ENCODE measurements around the gene TMEM223. TPM values are rescaled to one million over a fixed set of nuclear protein-coding genes. Genes with fewer than 3 reads are reported as not detected.
"Not testable (repeated sequence)": the region's sequence is repeated elsewhere in the genome, so short reads cannot be mapped to it uniquely, and the experiment has no call there.

Gene TMEM223
- total RNA-seq, 4 donors from 2014 or later: 10.1 to 42.1 (median 29.6) TPM

DNA sequence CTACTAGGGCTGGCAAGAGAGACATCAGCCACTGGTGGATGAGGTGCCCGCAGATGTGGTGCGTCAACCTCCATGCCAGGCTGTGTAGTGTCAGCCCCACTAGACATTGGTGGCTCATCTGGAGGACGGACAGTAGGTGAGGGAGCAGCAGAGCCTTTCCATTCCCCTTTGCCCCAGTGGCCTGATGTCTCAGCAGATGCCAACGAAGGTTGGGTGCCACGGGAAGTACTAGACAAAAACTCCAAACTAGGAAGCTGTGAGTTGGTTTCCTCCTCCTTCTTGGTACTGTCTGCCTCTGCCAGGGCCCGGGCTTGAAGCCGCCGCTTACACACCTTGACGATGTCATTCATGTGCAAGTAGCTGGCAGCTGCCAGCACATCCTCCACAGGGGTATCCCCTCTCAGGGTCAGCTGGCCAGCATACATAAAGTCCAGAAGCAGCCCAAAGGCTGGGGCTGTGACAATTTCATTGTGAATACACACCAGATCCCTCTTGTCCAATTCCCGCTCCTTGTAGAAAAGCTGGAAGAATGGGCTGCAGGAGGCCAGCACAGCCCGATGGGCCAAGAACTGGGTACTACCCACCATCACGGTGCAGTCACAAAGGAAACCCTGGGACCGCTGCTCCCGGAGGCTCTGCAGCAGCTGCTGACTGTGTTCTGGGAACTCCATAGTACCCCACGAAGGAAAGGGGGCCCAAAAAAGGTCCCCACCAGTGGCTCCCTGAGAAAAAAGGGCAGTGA lies 38.6 kb downstream of the TMEM223 start:
- DNase-seq: no peak
- 65 to 80% methylated on average over 4 to 15 of the region's 15 CpGs for WGBS, 2 donors (ENCODE audit: low coverage in 1 of 2)
- in situ Hi-C loops (cut with MboI; ENCODE audit: low pct_ligation_motif_present in 1 of 4, low pct_unique_long_range_greater_than_20kb in 1 of 4, low sequenced_read_pairs in 3 of 4) (no loop called here), intact Hi-C loops (cut with DNase I; ENCODE audit: low total_unique reads) (no loop called here)
- Histone ChIP-seq H3K36me3 (peaks cover 0 to 4% (median 0%) of the 10 kb centered on the region in 4 donors), H3K9me3 (no peaks in the 10 kb centered on the region), H3K27ac (peak overlapping the region; percentile 83 to 95 (median 90)), H3K27me3 (no peaks in the 10 kb centered on the region), H3K4me3 (peak overlapping the region; percentile 58 to 71 (median 62)), H3K4me1 (peaks cover 0 to 35% (median 15%) of the 10 kb centered on the region in 4 donors)
- TF ChIP-seq, protein P1, sequence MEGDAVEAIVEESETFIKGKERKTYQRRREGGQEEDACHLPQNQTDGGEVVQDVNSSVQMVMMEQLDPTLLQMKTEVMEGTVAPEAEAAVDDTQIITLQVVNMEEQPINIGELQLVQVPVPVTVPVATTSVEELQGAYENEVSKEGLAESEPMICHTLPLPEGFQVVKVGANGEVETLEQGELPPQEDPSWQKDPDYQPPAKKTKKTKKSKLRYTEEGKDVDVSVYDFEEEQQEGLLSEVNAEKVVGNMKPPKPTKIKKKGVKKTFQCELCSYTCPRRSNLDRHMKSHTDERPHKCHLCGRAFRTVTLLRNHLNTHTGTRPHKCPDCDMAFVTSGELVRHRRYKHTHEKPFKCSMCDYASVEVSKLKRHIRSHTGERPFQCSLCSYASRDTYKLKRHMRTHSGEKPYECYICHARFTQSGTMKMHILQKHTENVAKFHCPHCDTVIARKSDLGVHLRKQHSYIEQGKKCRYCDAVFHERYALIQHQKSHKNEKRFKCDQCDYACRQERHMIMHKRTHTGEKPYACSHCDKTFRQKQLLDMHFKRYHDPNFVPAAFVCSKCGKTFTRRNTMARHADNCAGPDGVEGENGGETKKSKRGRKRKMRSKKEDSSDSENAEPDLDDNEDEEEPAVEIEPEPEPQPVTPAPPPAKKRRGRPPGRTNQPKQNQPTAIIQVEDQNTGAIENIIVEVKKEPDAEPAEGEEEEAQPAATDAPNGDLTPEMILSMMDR (IDR thresholded peaks at IDR 0.05): no peak
- TF ChIP-seq EP300 (IDR thresholded peaks at IDR 0.05; ENCODE audit: low read depth) (no peak), POLR2A (IDR thresholded peaks at IDR 0.05) (no peak), POLR2AphosphoS5 (IDR thresholded peaks at IDR 0.05) (no peak)

DNA sequence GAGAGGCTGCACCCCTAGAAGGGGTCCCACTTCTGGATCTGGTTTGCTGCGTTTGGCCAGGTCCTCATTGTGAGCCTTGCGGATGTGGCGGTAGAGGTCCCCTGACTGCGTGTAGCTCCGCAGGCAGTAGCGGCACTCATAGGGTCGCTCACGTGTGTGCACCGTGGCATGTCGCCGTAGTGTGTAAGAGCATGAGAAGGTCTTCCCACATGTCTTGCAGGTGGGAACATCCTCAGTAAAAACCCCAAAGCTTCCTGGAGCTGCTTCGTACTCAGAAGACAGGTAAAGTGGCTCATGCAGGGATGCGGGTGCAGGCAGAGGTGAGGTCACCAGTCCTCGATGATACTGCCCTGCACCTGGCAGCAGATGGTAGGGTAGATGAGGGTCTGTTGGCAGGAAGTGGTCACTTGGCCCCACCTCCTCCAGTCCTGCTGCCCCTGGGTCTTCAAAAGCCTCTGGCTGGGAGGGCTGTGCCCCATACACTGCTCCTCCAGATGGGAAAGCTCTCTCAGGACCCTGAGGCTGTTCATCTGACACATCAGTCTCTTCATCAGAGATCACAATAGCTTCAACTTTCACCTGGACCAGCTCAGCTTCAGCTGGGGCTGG lies 39.5 kb downstream of the TMEM223 start:
- H3K4me1 ChIP-seq: peaks cover 0 to 35% (median 15%) of the 10 kb centered on the region in 4 donors
- WGBS, 2 donors (ENCODE audit: low coverage in 1 of 2): 98% methylated on average over 14 of the region's 14 CpGs; no CpG with 5 or more reads in 1 of the 2 donors
- TF ChIP-seq POLR2AphosphoS5 (IDR thresholded peaks at IDR 0.05) (no peak), EP300 (IDR thresholded peaks at IDR 0.05; ENCODE audit: low read depth) (no peak), POLR2A (IDR thresholded peaks at IDR 0.05) (no peak)
- TF ChIP-seq, protein P1 (IDR thresholded peaks at IDR 0.05): no peak
- H3K27ac ChIP-seq: peak overlapping the region in 1 of 4 donors; percentile 86
- no peak for DNase-seq
- no peak overlapping the region for H3K4me3 ChIP-seq
- peaks cover 0 to 4% (median 0%) of the 10 kb centered on the region in 4 donors for H3K36me3 ChIP-seq
- intact Hi-C loops (cut with DNase I; ENCODE audit: low total_unique reads) (no loop called here), in situ Hi-C loops (cut with MboI; ENCODE audit: low pct_ligation_motif_present in 1 of 4, low pct_unique_long_range_greater_than_20kb in 1 of 4, low sequenced_read_pairs in 3 of 4) (no loop called here)
- no peaks in the 10 kb centered on the region for H3K27me3 ChIP-seq
- H3K9me3 ChIP-seq: no peaks in the 10 kb centered on the region

DNA sequence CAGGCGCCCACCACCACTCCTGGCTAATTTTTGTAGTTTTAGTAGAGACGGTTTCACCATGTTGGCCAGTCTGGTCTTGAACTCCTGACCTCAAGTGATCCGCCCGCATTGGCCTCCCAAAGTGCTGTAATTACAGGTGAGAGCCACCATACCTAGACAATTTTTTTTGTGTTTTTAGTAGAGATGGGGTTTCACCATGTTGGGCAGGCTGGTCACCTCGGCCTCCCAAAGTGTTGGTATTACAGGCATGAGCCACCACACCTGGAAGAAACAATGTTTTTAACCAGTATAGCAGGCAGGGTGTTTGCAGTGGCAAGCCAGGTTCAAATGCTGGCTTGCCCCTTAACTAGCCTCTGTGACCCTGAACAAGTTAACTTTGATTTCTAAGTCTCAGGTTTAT lies 41.9 kb downstream of the TMEM223 start:
- H3K4me3 ChIP-seq; H3K27me3 ChIP-seq; intact Hi-C loops (cut with DNase I; ENCODE audit: low total_unique reads); in situ Hi-C loops (cut with MboI; ENCODE audit: low pct_ligation_motif_present in 1 of 4, low pct_unique_long_range_greater_than_20kb in 1 of 4, low sequenced_read_pairs in 3 of 4); H3K9me3 ChIP-seq; H3K27ac ChIP-seq; H3K36me3 ChIP-seq; DNase-seq: not testable (repeated sequence)
- H3K4me1 ChIP-seq: peaks cover 0 to 35% (median 15%) of the 10 kb centered on the region in 4 donors
- WGBS, 2 donors (ENCODE audit: low coverage in 1 of 2): 93 to 97% methylated on average over 4 to 5 of the region's 5 CpGs

DNA sequence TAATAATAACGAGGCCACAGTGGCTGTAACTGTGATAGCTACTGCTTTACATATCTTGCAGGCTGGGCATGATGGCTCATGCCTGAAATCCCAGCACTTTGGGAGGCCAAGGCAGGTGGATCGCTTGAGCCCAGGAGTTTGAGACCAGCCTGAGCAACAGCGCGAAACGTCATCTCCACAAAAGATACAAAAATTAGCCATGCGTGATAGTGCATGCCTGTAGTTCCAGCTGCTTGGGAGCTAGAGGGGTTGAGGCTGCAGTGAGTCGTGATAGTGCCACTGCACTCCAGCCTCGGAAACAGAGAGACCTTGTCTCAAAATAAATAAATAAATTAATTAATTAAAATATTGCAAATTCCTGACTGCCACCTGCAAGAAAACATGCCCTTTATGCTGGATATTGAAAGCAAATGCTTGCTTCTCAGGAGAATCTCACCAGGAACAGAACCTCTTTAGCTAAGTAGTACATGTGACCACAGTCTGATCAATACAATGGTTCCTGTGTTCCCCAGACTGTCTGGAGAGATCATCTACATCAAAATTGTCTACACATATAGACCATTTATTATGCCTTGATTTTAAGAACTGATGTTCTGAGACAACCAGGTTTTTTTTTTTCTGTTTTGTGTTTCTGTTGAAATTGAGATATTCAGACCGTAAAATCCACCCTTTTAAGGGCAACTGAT lies 44.2 kb downstream of the TMEM223 start:
- intact Hi-C loops (cut with DNase I; ENCODE audit: low total_unique reads) (no loop called here), in situ Hi-C loops (cut with MboI; ENCODE audit: low pct_ligation_motif_present in 1 of 4, low pct_unique_long_range_greater_than_20kb in 1 of 4, low sequenced_read_pairs in 3 of 4) (no loop called here)
- peaks cover 0 to 20% (median 2%) of the 10 kb centered on the region in 4 donors for H3K4me1 ChIP-seq
- no peak overlapping the region for H3K4me3 ChIP-seq
- H3K27me3 ChIP-seq: no peaks in the 10 kb centered on the region
- 78 to 83% methylated on average over 4 to 9 of the region's 9 CpGs for WGBS, 2 donors (ENCODE audit: low coverage in 1 of 2)
- H3K27ac ChIP-seq: no peak overlapping the region
- no peak for TF ChIP-seq POLR2AphosphoS5 (IDR thresholded peaks at IDR 0.05)
- no peak for TF ChIP-seq EP300 (IDR thresholded peaks at IDR 0.05; ENCODE audit: low read depth)
- TF ChIP-seq, protein P1 (IDR thresholded peaks at IDR 0.05): no peak
- TF ChIP-seq POLR2A (IDR thresholded peaks at IDR 0.05): no peak
- no peaks in the 10 kb centered on the region for H3K9me3 ChIP-seq
- no peak for DNase-seq
- H3K36me3 ChIP-seq: peaks cover 0 to 4% (median 0%) of the 10 kb centered on the region in 4 donors

Small RNAs within 50 kb of the gene (small RNA-seq; reads per million reads assigned to genes)
- gene MIR6514 (0.12 to 0.42 (median 0.23) reads per million in 4 donors), gene RNU6-118P (0 reads per million in 4 donors)

Other genes with a start within 250 kb of the TMEM223 start
- gene AHNAK, start 245.2 kb downstream of the TMEM223 start, total RNA-seq: 1,000 to 10,000 TPM in 1 of 4 donors, 100 to 1,000 TPM in 3; 561 to 1,032 (median 742) TPM
- gene EEF1G, start 218.1 kb downstream of the TMEM223 start, total RNA-seq: 1,000 to 10,000 TPM in 3 of 4 donors, 100 to 1,000 TPM in 1; 337 to 1,276 (median 1,207) TPM
- gene TUT1, start 200.5 kb downstream of the TMEM223 start, total RNA-seq: 10 to 100 TPM in 2 of 4 donors, 1 to 10 TPM in 2; 6.0 to 12.4 (median 9.8) TPM
- 10 to 100 TPM; 42.0 to 80.1 (median 62.1) TPM for gene MTA2, start 190.1 kb downstream of the TMEM223 start, total RNA-seq
- gene EML3, start 179.2 kb downstream of the TMEM223 start, total RNA-seq: 10 to 100 TPM; 35.0 to 61.1 (median 44.9) TPM
- gene ROM1, start 178.7 kb downstream of the TMEM223 start, total RNA-seq: 1 to 10 TPM in 2 of 4 donors, not detected in 2; 5.3 to 5.6 TPM
- 10 to 100 TPM; 28.0 to 47.4 (median 40.8) TPM for gene B3GAT3, start 170.0 kb downstream of the TMEM223 start, total RNA-seq
- 100 to 1,000 TPM in 3 of 4 donors, 10 to 100 TPM in 1; 60.2 to 129 (median 120) TPM for gene GANAB, start 145.4 kb downstream of the TMEM223 start, total RNA-seq
- gene INTS5, start 138.7 kb downstream of the TMEM223 start, total RNA-seq: 10 to 100 TPM; 10.3 to 37.0 (median 18.4) TPM
- 10 to 100 TPM; 12.5 to 53.7 (median 37.7) TPM for gene C11orf98, start 126.8 kb downstream of the TMEM223 start, total RNA-seq
- 10 to 100 TPM in 1 of 4 donors, 1 to 10 TPM in 1, not detected in 2; 6.0 to 17.0 TPM for gene CSKMT, start 126.7 kb downstream of the TMEM223 start, total RNA-seq
- gene UQCC3, start 120.3 kb downstream of the TMEM223 start, total RNA-seq: 10 to 100 TPM in 3 of 4 donors, 1 to 10 TPM in 1; 6.4 to 26.2 (median 15.3) TPM
- 10 to 100 TPM in 2 of 4 donors, 1 to 10 TPM in 2; 7.5 to 16.1 (median 10.1) TPM for gene LBHD1, start 119.7 kb downstream of the TMEM223 start, total RNA-seq
- 100 to 1,000 TPM; 129 to 219 (median 142) TPM for gene UBXN1, start 112.9 kb downstream of the TMEM223 start, total RNA-seq
- 10 to 100 TPM in 1 of 4 donors, 1 to 10 TPM in 3; 8.2 to 24.7 (median 9.0) TPM for gene LRRN4CL, start 102.5 kb downstream of the TMEM223 start, total RNA-seq
- gene BSCL2, start 84.6 kb downstream of the TMEM223 start, total RNA-seq: 100 to 1,000 TPM in 1 of 4 donors, 10 to 100 TPM in 3; 61.7 to 155 (median 75.7) TPM
- under 1 TPM in 1 of 4 donors, not detected in 3; 0.64 TPM for gene GNG3, start 84.3 kb downstream of the TMEM223 start, total RNA-seq
- 100 to 1,000 TPM in 1 of 4 donors, 10 to 100 TPM in 3; 21.8 to 116 (median 59.6) TPM for gene HNRNPUL2, start 64.5 kb downstream of the TMEM223 start, total RNA-seq
- 10 to 100 TPM in 3 of 4 donors, 1 to 10 TPM in 1; 6.7 to 27.0 (median 17.0) TPM for gene TTC9C, start 63.5 kb downstream of the TMEM223 start, total RNA-seq
- gene ZBTB3, start 37.8 kb downstream of the TMEM223 start, total RNA-seq: 10 to 100 TPM in 3 of 4 donors, 1 to 10 TPM in 1; 8.4 to 20.9 (median 14.0) TPM
- gene POLR2G, start 30.4 kb downstream of the TMEM223 start, total RNA-seq: 10 to 100 TPM in 2 of 4 donors, 1 to 10 TPM in 2; 1.2 to 28.5 (median 14.1) TPM
- gene TAF6L, start 20.6 kb downstream of the TMEM223 start, total RNA-seq: 100 to 1,000 TPM in 1 of 4 donors, 10 to 100 TPM in 3; 18.9 to 234 (median 22.8) TPM
- gene TMEM179B, start 4.6 kb downstream of the TMEM223 start, total RNA-seq: 100 to 1,000 TPM in 2 of 4 donors, 10 to 100 TPM in 2; 65.9 to 112 (median 89.8) TPM
- 100 to 1,000 TPM in 1 of 4 donors, 10 to 100 TPM in 3; 38.2 to 134 (median 60.0) TPM for gene NXF1, start 13.4 kb upstream of the TMEM223 start, total RNA-seq
- 10 to 100 TPM; 15.3 to 62.5 (median 30.2) TPM for gene STX5, start 40.0 kb upstream of the TMEM223 start, total RNA-seq
- not detected for gene TEX54, start 40.8 kb upstream of the TMEM223 start, total RNA-seq
- gene WDR74, start 47.6 kb upstream of the TMEM223 start, total RNA-seq: 10 to 100 TPM; 25.3 to 37.8 (median 27.6) TPM
- 100 to 1,000 TPM in 3 of 4 donors, 10 to 100 TPM in 1; 32.4 to 163 (median 129) TPM for gene SLC3A2, start 88.9 kb upstream of the TMEM223 start, total RNA-seq
- gene CHRM1, start 129.4 kb upstream of the TMEM223 start, total RNA-seq: under 1 TPM in 2 of 4 donors, not detected in 2; 0.32 to 0.41 TPM
- not detected for gene SLC22A6, start 193.0 kb upstream of the TMEM223 start, total RNA-seq
- not detected for gene SLC22A8, start 223.8 kb upstream of the TMEM223 start, total RNA-seq